NT2/D1 (cell line): ENCODE results near the gene GBX1.

ENCODE experiments used
- SUZ12 ChIP-seq: IDR thresholded peaks from 2 replicates; pipeline ENCODE4 v1.6.1; 2011; ENCODE audit not compliant: insufficient read length, insufficient read depth; ENCODE audit errors: extremely low read depth
- ZNF274 ChIP-seq: IDR thresholded peaks from 2 replicates; pipeline ENCODE4 v1.6.1; 2011; ENCODE audit warnings: mild to moderate bottlenecking, low read depth, low read length

DNA sequence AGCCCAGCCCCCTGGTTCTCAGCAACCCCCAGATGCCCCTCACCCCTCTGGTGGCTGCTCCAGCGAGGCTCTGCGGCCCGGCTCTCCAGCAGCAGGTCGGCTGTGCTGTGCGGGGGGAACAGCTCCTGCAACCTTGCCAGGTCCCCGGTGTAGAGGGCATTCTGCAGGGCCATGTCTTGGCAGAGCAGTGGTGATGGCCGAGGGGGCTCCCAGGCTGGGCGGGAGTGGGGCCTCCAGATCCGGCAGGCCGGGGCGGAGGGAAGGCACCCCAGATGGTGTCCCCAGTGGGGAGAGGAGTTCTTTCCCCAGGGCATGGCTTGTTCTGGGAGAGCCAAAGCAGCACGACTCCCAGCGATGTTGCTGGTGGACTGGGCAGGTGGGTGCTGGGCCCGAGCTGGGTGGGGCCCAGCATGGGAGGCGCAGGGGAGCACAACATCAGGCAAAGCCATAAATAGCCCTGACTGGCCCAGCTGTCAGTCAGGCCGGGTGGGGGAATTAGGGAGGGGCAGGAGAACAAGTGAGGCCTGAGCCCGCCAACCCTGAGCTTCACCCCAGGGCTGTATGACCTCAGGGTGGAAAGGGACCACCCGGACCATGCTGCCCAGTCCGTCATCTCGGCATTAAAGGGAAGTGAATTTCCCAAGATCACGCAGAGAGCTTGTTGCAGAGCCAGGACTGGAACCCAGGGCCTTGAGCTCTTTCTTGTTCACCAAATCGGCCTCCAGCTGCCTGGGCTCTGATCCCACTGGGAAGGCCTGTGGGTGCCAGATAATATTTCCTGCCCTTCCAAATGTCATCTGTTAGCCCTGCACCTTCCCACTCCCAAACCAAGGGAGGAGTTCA lies 20.1 kb upstream of the GBX1 start:
- no peak for TF ChIP-seq ZNF274
- no peak for TF ChIP-seq SUZ12
